ENCODE measurements around the gene SPARCL1. TPM values are rescaled to one million over a fixed set of nuclear protein-coding genes. Genes with fewer than 3 reads are reported as not detected.
"Not testable (repeated sequence)": the region's sequence is repeated elsewhere in the genome, so short reads cannot be mapped to it uniquely, and the experiment has no call there.

SPARCL1 gene
- total RNA-seq, 1 donor from 2014 or later: not detected

GRCh38 chr4:87497578-87497977 is 31.6 kb downstream of the SPARCL1 start:
- no peak for TF ChIP-seq CTCF (conservative IDR thresholded peaks at IDR 0.05; ENCODE audit: low read depth, low read length)

GRCh38 chr4:87497159-87497558 is 32.0 kb downstream of the SPARCL1 start:
- no peak for DNase-seq (ENCODE audit: low read depth)
- H3K4me3 ChIP-seq (ENCODE audit: low read depth, low read length): no peak overlapping the region
- TF ChIP-seq CTCF (conservative IDR thresholded peaks at IDR 0.05; ENCODE audit: low read depth, low read length): peak; percentile 62

More at GRCh38 chr4:87497578-87497977, 31.6 kb downstream of the SPARCL1 start:
- DNase-seq (ENCODE audit: low read depth): no peak
- no peak overlapping the region for H3K4me3 ChIP-seq (ENCODE audit: low read depth, low read length)

GRCh38 chr4:87493115-87493514 is 36.1 kb downstream of the SPARCL1 start:
- no peak overlapping the region for H3K4me3 ChIP-seq (ENCODE audit: low read depth, low read length)
- TF ChIP-seq CTCF (conservative IDR thresholded peaks at IDR 0.05; ENCODE audit: low read depth, low read length): no peak
- no peak for DNase-seq (ENCODE audit: low read depth)

- not testable (repeated sequence) for H3K4me3 ChIP-seq (ENCODE audit: low read depth, low read length); DNase-seq (ENCODE audit: low read depth)
Observed at GRCh38 chr4:87491851-87492250, 37.3 kb downstream of the SPARCL1 start.

- DNase-seq (ENCODE audit: low read depth): no peak
- H3K4me3 ChIP-seq (ENCODE audit: low read depth, low read length): no peak overlapping the region
- TF ChIP-seq CTCF (conservative IDR thresholded peaks at IDR 0.05; ENCODE audit: low read depth, low read length): no peak
Observed at GRCh38 chr4:87491436-87491835, 37.7 kb downstream of the SPARCL1 start.

GRCh38 chr4:87490664-87491369 is 38.4 kb downstream of the SPARCL1 start:
- TF ChIP-seq CTCF (conservative IDR thresholded peaks at IDR 0.05; ENCODE audit: low read depth, low read length): no peak
- no peak overlapping the region for H3K4me3 ChIP-seq (ENCODE audit: low read depth, low read length)
- DNase-seq (ENCODE audit: low read depth): no peak

GRCh38 chr4:87489678-87490077 is 39.5 kb downstream of the SPARCL1 start:
- no peak for TF ChIP-seq CTCF (conservative IDR thresholded peaks at IDR 0.05; ENCODE audit: low read depth, low read length)
- no peak for DNase-seq (ENCODE audit: low read depth)
- no peak overlapping the region for H3K4me3 ChIP-seq (ENCODE audit: low read depth, low read length)

- H3K4me3 ChIP-seq (ENCODE audit: low read depth, low read length); DNase-seq (ENCODE audit: low read depth): not testable (repeated sequence)
Observed at GRCh38 chr4:87488666-87489065, 40.5 kb downstream of the SPARCL1 start.

- not testable (repeated sequence) for DNase-seq (ENCODE audit: low read depth)
Observed at GRCh38 chr4:87483247-87483646, 45.9 kb downstream of the SPARCL1 start.

More at GRCh38 chr4:87483247-87483646, 45.9 kb downstream of the SPARCL1 start:
- H3K4me3 ChIP-seq (ENCODE audit: low read depth, low read length): not testable (repeated sequence)
